GM12873 (cell line): ENCODE results near the gene DAPP1.

Source experiments
- TF ChIP-seq, protein P1 (sequence below): IDR thresholded peaks from 2 replicates; pipeline ENCODE4 v1.5.1; 2012; ENCODE audit warnings: low read depth, mild to moderate bottlenecking, moderate library complexity, low read length, control low read depth; ENCODE audit not compliant: insufficient read depth; ENCODE audit errors: missing control alignments

DAPP1 gene

DNA sequence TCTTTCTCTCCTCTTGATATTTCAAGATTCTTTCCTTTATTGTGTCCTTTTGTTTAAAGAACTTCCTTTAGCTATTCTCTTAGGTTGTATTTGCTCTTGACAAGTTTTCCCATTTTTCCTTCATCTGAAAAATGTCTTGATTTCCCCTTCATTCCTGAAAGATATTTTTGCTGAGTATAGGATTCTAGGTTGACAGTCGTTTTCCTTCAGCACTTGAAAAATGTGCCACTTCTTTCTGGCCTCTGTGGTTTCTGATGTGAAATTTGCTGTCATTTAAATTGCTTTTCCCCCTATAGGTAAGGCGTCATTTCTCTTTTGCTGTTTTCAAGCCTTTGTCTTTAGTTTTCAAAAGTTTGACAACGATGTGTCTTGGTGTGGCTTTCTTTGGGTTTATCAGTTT is 100.9 kb downstream of the DAPP1 start:
- TF ChIP-seq, protein P1, sequence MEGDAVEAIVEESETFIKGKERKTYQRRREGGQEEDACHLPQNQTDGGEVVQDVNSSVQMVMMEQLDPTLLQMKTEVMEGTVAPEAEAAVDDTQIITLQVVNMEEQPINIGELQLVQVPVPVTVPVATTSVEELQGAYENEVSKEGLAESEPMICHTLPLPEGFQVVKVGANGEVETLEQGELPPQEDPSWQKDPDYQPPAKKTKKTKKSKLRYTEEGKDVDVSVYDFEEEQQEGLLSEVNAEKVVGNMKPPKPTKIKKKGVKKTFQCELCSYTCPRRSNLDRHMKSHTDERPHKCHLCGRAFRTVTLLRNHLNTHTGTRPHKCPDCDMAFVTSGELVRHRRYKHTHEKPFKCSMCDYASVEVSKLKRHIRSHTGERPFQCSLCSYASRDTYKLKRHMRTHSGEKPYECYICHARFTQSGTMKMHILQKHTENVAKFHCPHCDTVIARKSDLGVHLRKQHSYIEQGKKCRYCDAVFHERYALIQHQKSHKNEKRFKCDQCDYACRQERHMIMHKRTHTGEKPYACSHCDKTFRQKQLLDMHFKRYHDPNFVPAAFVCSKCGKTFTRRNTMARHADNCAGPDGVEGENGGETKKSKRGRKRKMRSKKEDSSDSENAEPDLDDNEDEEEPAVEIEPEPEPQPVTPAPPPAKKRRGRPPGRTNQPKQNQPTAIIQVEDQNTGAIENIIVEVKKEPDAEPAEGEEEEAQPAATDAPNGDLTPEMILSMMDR = no peak

DNA sequence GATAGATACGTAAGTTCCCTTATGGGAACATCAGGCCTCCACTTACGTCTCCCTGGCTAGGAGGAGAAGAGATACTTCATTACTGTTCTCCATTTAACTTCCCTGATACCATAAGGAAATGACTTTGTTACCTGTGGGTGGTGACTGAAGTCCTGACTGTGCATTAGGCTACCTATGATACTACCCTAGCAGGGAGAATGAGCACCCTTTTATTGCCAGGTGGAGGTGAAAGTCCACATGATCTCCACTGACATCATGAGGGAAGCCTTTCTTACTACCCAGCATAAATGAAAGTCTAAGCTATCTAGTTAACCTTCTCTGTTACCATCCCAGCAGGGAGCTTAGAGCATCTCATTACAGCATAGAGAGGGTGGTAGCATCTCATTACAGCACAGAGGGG is 102.0 kb downstream of the DAPP1 start:
- TF ChIP-seq, protein P1 = no peak
